ENCODE measurements around the gene TOMM34.

DNA sequence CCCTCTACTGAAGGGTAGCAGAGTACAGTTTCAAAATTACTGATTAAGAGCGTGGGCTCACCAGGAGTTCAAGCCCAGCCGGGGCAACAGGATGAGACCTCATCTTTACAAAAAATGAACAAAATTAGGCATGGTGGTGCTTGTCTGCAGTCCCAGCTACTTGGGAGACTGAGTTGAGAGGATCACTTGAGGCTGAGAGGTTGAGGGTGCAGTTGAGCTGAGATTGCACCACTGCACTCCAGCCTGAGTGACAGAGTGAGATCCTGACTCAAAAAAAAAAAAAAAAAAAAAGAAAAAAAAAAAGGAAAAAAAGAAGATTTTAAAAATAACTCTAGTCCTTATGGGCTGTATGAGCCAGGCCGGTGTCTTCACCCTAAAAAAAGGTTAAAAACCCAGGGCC lies 31.6 kb downstream of the TOMM34 start:
- TF ChIP-seq ZNF274 (IDR thresholded peaks at IDR 0.05; ENCODE audit: low read depth, low read length) (no peak), YY1 (IDR thresholded peaks at IDR 0.05; ENCODE audit: insufficient read depth, insufficient read length) (no peak), SUZ12 (IDR thresholded peaks at IDR 0.05; ENCODE audit: extremely low read depth, insufficient read depth, insufficient read length) (no peak)

Measured in NT2/D1 (cell line).